ENCODE measurements around the gene ENOX1.

The ENOX1 gene

GRCh38 chr13:43293008-43293407, 493.8 kb downstream of the ENOX1 start:
- no peak overlapping the region for H3K4me3 ChIP-seq (ENCODE audit: control insufficient read depth, low read depth, low read length)
- DNase-seq (ENCODE audit: low read depth), result no peak
- no peak for TF ChIP-seq CTCF (IDR thresholded peaks at IDR 0.05; ENCODE audit: control insufficient read depth, insufficient read depth, low read depth, low read length, missing control alignments)

DNA sequence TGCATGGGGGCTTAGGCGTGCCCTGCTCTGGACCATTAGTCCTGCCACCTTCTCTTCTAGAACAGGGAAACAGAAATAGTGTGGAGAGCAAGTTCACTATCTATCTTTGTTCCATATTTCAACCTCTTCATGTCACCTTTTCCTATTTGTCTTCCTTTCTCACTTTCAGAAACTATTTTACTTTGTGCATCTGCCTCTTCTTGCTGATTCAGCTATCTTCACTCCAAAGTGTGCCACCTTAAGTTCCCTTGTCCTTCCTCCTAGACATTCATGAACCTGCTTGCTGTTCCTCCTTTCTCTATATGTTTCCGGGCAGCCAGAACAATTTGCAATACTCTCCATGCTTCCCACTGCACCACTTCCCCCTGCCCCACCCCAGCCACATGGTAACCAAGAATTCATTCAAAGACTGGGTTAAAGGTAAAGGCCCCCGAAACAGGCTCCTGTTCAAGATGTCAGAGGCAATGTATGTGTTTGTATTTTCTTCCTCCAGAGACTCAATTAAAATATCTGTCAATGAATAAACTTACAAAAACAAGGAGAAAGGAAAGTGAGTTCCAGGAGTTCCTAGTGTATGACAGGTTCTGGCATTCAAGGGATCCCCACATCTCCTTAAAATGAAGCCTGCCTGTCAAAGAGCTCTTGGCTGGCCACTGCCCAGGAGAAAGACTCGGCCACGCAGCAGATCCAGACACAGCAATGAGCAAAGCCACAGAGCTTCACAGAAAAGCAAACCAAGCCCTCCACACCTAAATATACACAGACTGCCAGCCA, 495.3 kb downstream of the ENOX1 start:
- TF ChIP-seq CTCF (IDR thresholded peaks at IDR 0.05; ENCODE audit: control insufficient read depth, insufficient read depth, low read depth, low read length, missing control alignments), result no peak
- DNase-seq (ENCODE audit: low read depth), result no peak
- H3K4me3 ChIP-seq (ENCODE audit: control insufficient read depth, low read depth, low read length), result no peak overlapping the region

GRCh38 chr13:43289470-43290255, 497.1 kb downstream of the ENOX1 start:
- TF ChIP-seq CTCF (IDR thresholded peaks at IDR 0.05; ENCODE audit: control insufficient read depth, insufficient read depth, low read depth, low read length, missing control alignments), result no peak
- H3K4me3 ChIP-seq (ENCODE audit: control insufficient read depth, low read depth, low read length), result no peak overlapping the region
- no peak for DNase-seq (ENCODE audit: low read depth)

DNA sequence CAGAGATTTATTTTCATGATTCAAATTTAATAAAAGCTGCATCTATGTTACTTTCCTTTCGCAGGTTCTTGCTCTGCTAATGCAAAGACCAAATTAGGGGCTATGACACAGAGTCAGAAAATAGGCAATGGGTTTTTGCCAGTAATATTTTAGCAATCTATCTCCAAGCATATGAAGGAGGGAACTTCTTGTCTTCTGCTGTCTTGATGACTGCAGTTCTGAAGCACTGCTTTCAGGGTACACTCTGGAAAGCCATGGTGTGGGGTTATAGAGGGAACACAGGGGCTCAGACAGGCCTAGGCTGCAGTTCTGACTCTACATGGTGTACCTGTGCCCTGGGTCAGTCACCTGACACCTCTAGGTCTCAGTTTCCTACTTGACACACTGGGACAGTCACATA, 500.0 kb downstream of the ENOX1 start:
- no peak for TF ChIP-seq CTCF (IDR thresholded peaks at IDR 0.05; ENCODE audit: control insufficient read depth, insufficient read depth, low read depth, low read length, missing control alignments)
- no peak for DNase-seq (ENCODE audit: low read depth)
- no peak overlapping the region for H3K4me3 ChIP-seq (ENCODE audit: control insufficient read depth, low read depth, low read length)

- DNase-seq (ENCODE audit: low read depth), result no peak
- H3K4me3 ChIP-seq (ENCODE audit: control insufficient read depth, low read depth, low read length), result no peak overlapping the region
- TF ChIP-seq CTCF (IDR thresholded peaks at IDR 0.05; ENCODE audit: control insufficient read depth, insufficient read depth, low read depth, low read length, missing control alignments), result no peak
Observed at GRCh38 chr13:43285933-43286597, 500.7 kb downstream of the ENOX1 start.

GRCh38 chr13:43284162-43284561, 502.6 kb downstream of the ENOX1 start:
- TF ChIP-seq CTCF (IDR thresholded peaks at IDR 0.05; ENCODE audit: control insufficient read depth, insufficient read depth, low read depth, low read length, missing control alignments), result no peak
- DNase-seq (ENCODE audit: low read depth), result no peak
- H3K4me3 ChIP-seq (ENCODE audit: control insufficient read depth, low read depth, low read length), result no peak overlapping the region

All from AG09309 (cell line).